GM12878 (cell line): Measurements from ENCODE around the gene ADSS2. TPM values are rescaled to one million over a fixed set of nuclear protein-coding genes. Genes with fewer than 3 reads are reported as not detected.

Experiments
- ATAC-seq: fragments of 200-7000 bp; cut with Tn5 transposase; 3 replicates; pipeline ENCODE4 v1.9.1; 2020; ENCODE audit warnings: mild to moderate bottlenecking, moderate library complexity
- BruUV-seq: library from RNA; stranded (reverse); fragments of 400-500 nt; replicated peaks from 2 replicates; lab custom pipeline; 2021; lab: Mats Ljungman, UMichigan
- CTCF ChIA-PET: fragments of 300-600 bp; sonication (Branson Sonifier 250); formaldehyde crosslinking; extraction: SDS; loops from one replicate; lab custom pipeline; 2021; ENCODE audit warnings: inconsistent platforms; lab: Yijun Ruan, JAX
- POLR2A ChIA-PET: fragments of 350-600 bp; formaldehyde crosslinking; extraction: SDS; loops from one replicate; lab custom pipeline; 2021; ENCODE audit warnings: inconsistent platforms; lab: Charles Lee
- RAD21 ChIA-PET: fragments of 300-600 bp; sonication (Branson Sonifier 250); formaldehyde crosslinking; loops from one replicate; lab custom pipeline; 2023; ENCODE audit warnings: antibody characterized with exemption; ENCODE audit not compliant: unreplicated experiment; lab: Charles Lee
- SMC1A ChIA-PET: fragments of 300-600 bp; sonication (Branson Sonifier 250); formaldehyde crosslinking; loops from one replicate; lab custom pipeline; 2023; ENCODE audit not compliant: unreplicated experiment, uncharacterized antibody; lab: Charles Lee
- DNase-seq: peaks from one replicate; pipeline ENCODE4 v3.0.0-alpha.2; 2011; ENCODE audit warnings: low read depth, low spot score
- FAIRE-seq: peaks from 3 replicates; lab custom pipeline; 2011; peaks lifted over from hg19 to GRCh38; lab: Jason Lieb, UNC
- H2AFZ ChIP-seq: 2 replicates; pipeline ENCODE4 v1.6.0; 2011; ENCODE audit warnings: low read depth, low read length, control low read depth; ENCODE audit not compliant: control insufficient read depth
- H3K27ac ChIP-seq: 2 replicates; pipeline ENCODE4 v1.5.1; 2011; ENCODE audit warnings: control low read depth; ENCODE audit not compliant: control insufficient read depth, insufficient read depth
- H3K27me3 ChIP-seq, 2 experiments: replicated peaks in 1 of 2; 2 replicates each; pipeline versions ENCODE4 v1.6.0 to v1.6.1; 2011; ENCODE audit warnings: low read length in 1 of 2; ENCODE audit not compliant: control insufficient read depth in 2 of 2, insufficient read depth in 2 of 2
- H3K36me3 ChIP-seq, 2 experiments: 2 replicates each; pipeline ENCODE4 v1.5.1; 2011; ENCODE audit warnings: low read length in 1 of 2; ENCODE audit not compliant: control insufficient read depth in 2 of 2, insufficient read depth in 2 of 2
- H3K4me1 ChIP-seq: 2 replicates; pipeline ENCODE4 v1.6.1; 2011; ENCODE audit warnings: mild to moderate bottlenecking, low read length, moderate library complexity, mixed read lengths; ENCODE audit not compliant: control insufficient read depth, insufficient read depth
- H3K4me2 ChIP-seq: 2 replicates; pipeline ENCODE4 v1.6.0; 2011; ENCODE audit warnings: control low read depth; ENCODE audit not compliant: control insufficient read depth, insufficient read depth
- H3K4me3 ChIP-seq: fragments of 200-600 bp; sonication (generic); 2 replicates; pipeline ENCODE4 v1.5.1; 2016
- H3K79me2 ChIP-seq: 2 replicates; pipeline ENCODE4 v1.6.0; 2011; ENCODE audit warnings: low read length; ENCODE audit not compliant: control insufficient read depth, insufficient read depth
- H3K9ac ChIP-seq: 2 replicates; pipeline ENCODE4 v1.8.0; 2011; ENCODE audit warnings: low read length, control low read depth, mixed read lengths; ENCODE audit not compliant: control insufficient read depth, insufficient read depth
- H3K9me3 ChIP-seq: replicated peaks from 3 replicates; pipeline ENCODE4 v1.5.1; 2011; ENCODE audit warnings: mild to moderate bottlenecking, low read length; ENCODE audit not compliant: control insufficient read depth, insufficient read depth
- H4K20me1 ChIP-seq: 2 replicates; pipeline ENCODE4 v1.6.0; 2011; ENCODE audit not compliant: control insufficient read depth, insufficient read depth
- BRCA1 ChIP-seq: IDR thresholded peaks from 2 replicates; pipeline ENCODE4 v1.6.1; 2011; ENCODE audit warnings: low read depth, low read length, improper control_type of control experiment
- ESRRA ChIP-seq: IDR thresholded peaks from 2 replicates; pipeline ENCODE4 v1.6.1; 2012; ENCODE audit warnings: mild to moderate bottlenecking, low read length, improper control_type of control experiment
- GABPA ChIP-seq: IDR thresholded peaks from 2 replicates; pipeline ENCODE4 v1.6.1; 2014; ENCODE audit warnings: antibody characterized with exemption, low read depth, mild to moderate bottlenecking, inconsistent platforms
- JUNB ChIP-seq: IDR thresholded peaks from 2 replicates; pipeline ENCODE4 v1.6.1; 2016; ENCODE audit warnings: antibody characterized with exemption, mild to moderate bottlenecking
- MTA2 ChIP-seq: fragments of 450-650 bp; IDR thresholded peaks from 2 replicates; pipeline ENCODE4 v1.6.1; 2016; ENCODE audit warnings: low read depth, mild to moderate bottlenecking, moderate library complexity
- PKNOX1 ChIP-seq: fragments of 450-650 bp; IDR thresholded peaks from 2 replicates; pipeline ENCODE4 v1.6.1; 2016; ENCODE audit warnings: mild to moderate bottlenecking
- RBBP5 ChIP-seq: fragments of 200-600 bp; sonication (generic); conservative IDR thresholded peaks from 2 replicates; pipeline ENCODE4 v1.6.1; 2016
- ZNF207 ChIP-seq: fragments of 450-650 bp; IDR thresholded peaks from 2 replicates; pipeline ENCODE4 v1.6.1; 2014; ENCODE audit warnings: antibody characterized with exemption, mild to moderate bottlenecking, borderline replicate concordance
- whole genome bisulfite sequencing: methylation state at CpG from one replicate; pipeline ENCODE4 v1.1.6; 2016; ENCODE audit warnings: low lambda C conversion rate; ENCODE audit not compliant: insufficient replicate concordance, insufficient coverage; ENCODE audit errors: missing lambda C conversion rate; 5-methylcytosine and 5-hydroxymethylcytosine counted together
- in situ Hi-C: fragments of 300-500 bp; cut with MboI; formaldehyde crosslinking; loops from 9 replicates; pipeline ENCODE4 v1.14.3; 2018; ENCODE audit warnings: mixed read lengths
- intact Hi-C: fragments of 100-400 bp; cut with micrococcal nuclease; formaldehyde crosslinking; loops from one replicate; pipeline ENCODE4 v1.14.2; 2022; ENCODE audit not compliant: unreplicated experiment
- polyA plus RNA-seq, 11 experiments: library from polyadenylated mRNA; depleted of rRNA in 4 of 11; unstranded in 6 of 11; stranded (reverse) in 5 of 11; fragments of >200 nt; fragmentation: Nextera tagmentation in 4 of 11; fragmentation: Illumina TruSeq in 1 of 11; extraction: Ambion mirVana in 4 of 11; extraction: Trizol in 1 of 11; gene quantifications; 1 replicate in 1 of 11; 2 replicates in 10 of 11; pipeline versions ENCODE4 v1.2.1 to v1.2.3, GENCODE V29; 2011 to 2016; ENCODE audit warnings: inconsistent platforms in 2 of 11, missing spikeins in 2 of 11, low read depth in 1 of 11
- total RNA-seq, 4 experiments: library from RNA; depleted of rRNA in 3 of 4; stranded (reverse); fragments of >200 nt in 3 of 4; fragmentation: Illumina TruSeq in 1 of 4; extraction: Trizol in 1 of 4; gene quantifications; 2 replicates each; pipeline versions ENCODE4 v1.2.1 to v1.2.3, GENCODE V29; 2013 to 2021

ADSS2 gene
- total and polyA plus RNA-seq, 10 of the 15 experiments (the other 5 are each of a cell fraction or from before 2014, with no cell fraction given): 8.1 to 49.3 (median 40.6) TPM

GRCh38 chr1:244381878-244382565 is 69.7 kb downstream of the ADSS2 start:
- BruUV-seq: no TSS peak
- Histone ChIP-seq H3K4me1 (no peaks in the 10 kb centered on the region), H3K4me2 (no peak overlapping the region), H3K79me2 (no peaks in the 10 kb centered on the region), H3K27ac (no peak overlapping the region), H3K9me3 (no peaks in the 10 kb centered on the region), H3K9ac (no peak overlapping the region), H3K36me3 (no peaks in the 10 kb centered on the region), H2AFZ (no peak overlapping the region), H3K4me3 (no peak overlapping the region), H4K20me1 (no peaks in the 10 kb centered on the region), H3K27me3 (no peaks in the 10 kb centered on the region)
- intact Hi-C loops (no loop called here), in situ Hi-C loops (no loop called here)
- ChIA-PET POLR2A (no interaction called here), CTCF (no interaction called here), SMC1A (no interaction called here), RAD21 (interaction anchor here (0.7 kb wide), 1 partner anchor 65 kb away, joined by 4 read pairs; no protein-coding TSS in a partner anchor)
- WGBS: 92% methylated on average over 7 of the region's 7 CpGs
- no peak for FAIRE-seq
- no peak for ATAC-seq
- DNase-seq: no peak
- no peak for TF ChIP-seq ZNF207
- no peak for TF ChIP-seq PKNOX1
- TF ChIP-seq JUNB: no peak
- no peak for TF ChIP-seq MTA2
- no peak for TF ChIP-seq ESRRA
- TF ChIP-seq GABPA: no peak
- no peak for TF ChIP-seq RBBP5
- TF ChIP-seq BRCA1: no peak
